ENCODE measurements around the gene STUB1.

STUB1 gene

DNA sequence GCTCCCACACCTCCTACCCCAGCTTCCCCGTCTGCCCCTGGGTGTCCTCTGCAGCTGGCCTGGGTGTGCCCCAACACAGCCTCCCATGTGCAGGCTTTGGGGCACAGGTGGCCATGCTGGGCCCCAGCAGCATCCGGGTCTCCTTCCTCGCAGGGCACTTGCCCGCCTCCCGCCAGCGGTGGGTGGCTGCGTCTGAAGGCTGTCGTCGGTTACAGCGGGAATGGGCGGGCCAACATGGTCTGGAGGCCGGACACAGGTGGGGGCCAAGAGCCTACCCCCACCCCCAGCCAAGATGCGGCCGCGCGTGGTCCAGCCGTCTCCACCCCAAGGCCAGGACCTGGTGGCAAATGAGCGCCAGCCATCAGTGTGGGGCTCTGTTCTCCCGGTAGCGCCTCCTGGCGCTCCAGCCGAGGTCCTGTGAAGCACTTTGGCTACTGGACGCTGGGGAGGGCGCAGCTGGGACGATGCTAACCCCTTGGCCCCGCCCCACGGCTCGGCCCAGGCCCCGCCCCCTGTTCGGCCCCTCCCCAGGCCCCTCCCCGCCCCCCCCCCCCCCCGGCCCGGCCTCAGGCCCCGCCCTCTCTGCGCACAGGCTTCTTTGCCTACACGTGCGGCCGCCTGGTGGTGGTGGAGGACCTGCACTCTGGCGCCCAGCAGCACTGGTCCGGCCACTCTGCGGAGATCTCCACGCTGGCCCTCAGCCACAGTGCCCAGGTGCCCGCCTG is 19.6 kb upstream of the STUB1 start:
- peaks cover 70% of the 10 kb centered on the region for H3K36me3 ChIP-seq (ENCODE audit: insufficient read depth, low read length)
- peak; percentile 18; the same call in 2 of the 3 replicates for ATAC-seq (ENCODE audit: insufficient read depth, low read depth)

DNA sequence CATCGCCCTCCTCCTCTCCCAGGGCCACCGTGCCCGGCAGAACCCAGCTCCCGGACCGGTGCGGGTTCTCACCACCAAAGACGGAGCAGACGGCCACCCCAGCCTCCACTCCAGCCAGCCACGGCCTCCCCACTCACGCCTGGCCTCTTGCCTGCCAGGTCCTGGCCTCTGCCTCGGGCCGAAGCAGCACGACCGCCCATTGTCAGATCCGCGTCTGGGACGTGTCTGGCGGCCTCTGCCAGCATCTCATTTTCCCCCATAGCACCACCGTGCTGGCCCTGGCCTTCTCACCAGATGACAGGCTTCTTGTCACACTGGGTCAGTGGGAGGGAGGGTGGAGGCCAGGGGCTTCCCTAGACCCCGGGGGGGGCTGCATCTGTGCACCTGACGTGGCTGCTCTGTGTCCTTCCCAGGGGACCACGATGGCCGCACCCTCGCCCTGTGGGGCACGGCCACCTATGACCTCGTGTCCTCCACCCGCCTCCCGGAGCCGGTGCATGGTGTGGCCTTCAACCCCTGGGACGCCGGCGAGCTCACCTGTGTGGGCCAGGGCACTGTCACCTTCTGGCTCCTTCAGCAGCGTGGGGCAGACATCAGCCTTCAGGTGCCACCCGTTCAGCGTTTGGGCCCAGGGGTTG is 18.9 kb upstream of the STUB1 start:
- H2AFZ ChIP-seq (ENCODE audit: low read depth, low read length) = no peak overlapping the region
- DNase-seq (no peak), ATAC-seq (ENCODE audit: insufficient read depth, low read depth) (peak; percentile 16; the same call in 2 of the 3 replicates)
- H3K9me3 ChIP-seq (ENCODE audit: insufficient read depth, low read length, severe bottlenecking) = no peaks in the 10 kb centered on the region
- peaks cover 23% of the 10 kb centered on the region for H4K20me1 ChIP-seq (ENCODE audit: insufficient read depth, low read length)
- TF ChIP-seq EZH2 (IDR thresholded peaks at IDR 0.05; ENCODE audit: borderline replicate concordance, low read depth, low read length, severe bottlenecking) = no peak
- TF ChIP-seq, protein P1, sequence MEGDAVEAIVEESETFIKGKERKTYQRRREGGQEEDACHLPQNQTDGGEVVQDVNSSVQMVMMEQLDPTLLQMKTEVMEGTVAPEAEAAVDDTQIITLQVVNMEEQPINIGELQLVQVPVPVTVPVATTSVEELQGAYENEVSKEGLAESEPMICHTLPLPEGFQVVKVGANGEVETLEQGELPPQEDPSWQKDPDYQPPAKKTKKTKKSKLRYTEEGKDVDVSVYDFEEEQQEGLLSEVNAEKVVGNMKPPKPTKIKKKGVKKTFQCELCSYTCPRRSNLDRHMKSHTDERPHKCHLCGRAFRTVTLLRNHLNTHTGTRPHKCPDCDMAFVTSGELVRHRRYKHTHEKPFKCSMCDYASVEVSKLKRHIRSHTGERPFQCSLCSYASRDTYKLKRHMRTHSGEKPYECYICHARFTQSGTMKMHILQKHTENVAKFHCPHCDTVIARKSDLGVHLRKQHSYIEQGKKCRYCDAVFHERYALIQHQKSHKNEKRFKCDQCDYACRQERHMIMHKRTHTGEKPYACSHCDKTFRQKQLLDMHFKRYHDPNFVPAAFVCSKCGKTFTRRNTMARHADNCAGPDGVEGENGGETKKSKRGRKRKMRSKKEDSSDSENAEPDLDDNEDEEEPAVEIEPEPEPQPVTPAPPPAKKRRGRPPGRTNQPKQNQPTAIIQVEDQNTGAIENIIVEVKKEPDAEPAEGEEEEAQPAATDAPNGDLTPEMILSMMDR (IDR thresholded peaks at IDR 0.05; ENCODE audit: borderline replicate concordance, extremely low read depth, low read length, poor library complexity, severe bottlenecking) = no peak
- no peak overlapping the region for H3K9ac ChIP-seq (ENCODE audit: low read depth, low read length)
- H3K27ac ChIP-seq (ENCODE audit: low read length) = no peak overlapping the region
- no peaks in the 10 kb centered on the region for H3K27me3 ChIP-seq (ENCODE audit: insufficient read depth, low read length, poor library complexity)
- no peak overlapping the region for H3K4me3 ChIP-seq (ENCODE audit: low read depth in 1 of 2, low read length in 2 of 2)
- H3K36me3 ChIP-seq (ENCODE audit: insufficient read depth, low read length) = peaks cover 65% of the 10 kb centered on the region
- no peaks in the 10 kb centered on the region for H3K79me2 ChIP-seq (ENCODE audit: insufficient read depth, low read length)
- H3K4me1 ChIP-seq (ENCODE audit: insufficient read depth, low read length) = no peaks in the 10 kb centered on the region
- H3K4me2 ChIP-seq (ENCODE audit: insufficient read depth, low read length) = no peak overlapping the region

More for the DNA sequence above, 19.6 kb upstream of the STUB1 start:
- Histone ChIP-seq H2AFZ (ENCODE audit: low read depth, low read length) (no peak overlapping the region), H3K9ac (ENCODE audit: low read depth, low read length) (no peak overlapping the region), H4K20me1 (ENCODE audit: insufficient read depth, low read length) (peaks cover 23% of the 10 kb centered on the region), H3K4me1 (ENCODE audit: insufficient read depth, low read length) (no peaks in the 10 kb centered on the region), H3K4me2 (ENCODE audit: insufficient read depth, low read length) (no peak overlapping the region), H3K9me3 (ENCODE audit: insufficient read depth, low read length, severe bottlenecking) (no peaks in the 10 kb centered on the region), H3K27ac (ENCODE audit: low read length) (no peak overlapping the region), H3K27me3 (ENCODE audit: insufficient read depth, low read length, poor library complexity) (no peaks in the 10 kb centered on the region), H3K79me2 (ENCODE audit: insufficient read depth, low read length) (no peaks in the 10 kb centered on the region), H3K4me3 (ENCODE audit: low read depth in 1 of 2, low read length in 2 of 2) (no peak overlapping the region)
- DNase-seq = no peak
- TF ChIP-seq, protein P1 (IDR thresholded peaks at IDR 0.05; ENCODE audit: borderline replicate concordance, extremely low read depth, low read length, poor library complexity, severe bottlenecking) = no peak
- no peak for TF ChIP-seq EZH2 (IDR thresholded peaks at IDR 0.05; ENCODE audit: borderline replicate concordance, low read depth, low read length, severe bottlenecking)

DNA sequence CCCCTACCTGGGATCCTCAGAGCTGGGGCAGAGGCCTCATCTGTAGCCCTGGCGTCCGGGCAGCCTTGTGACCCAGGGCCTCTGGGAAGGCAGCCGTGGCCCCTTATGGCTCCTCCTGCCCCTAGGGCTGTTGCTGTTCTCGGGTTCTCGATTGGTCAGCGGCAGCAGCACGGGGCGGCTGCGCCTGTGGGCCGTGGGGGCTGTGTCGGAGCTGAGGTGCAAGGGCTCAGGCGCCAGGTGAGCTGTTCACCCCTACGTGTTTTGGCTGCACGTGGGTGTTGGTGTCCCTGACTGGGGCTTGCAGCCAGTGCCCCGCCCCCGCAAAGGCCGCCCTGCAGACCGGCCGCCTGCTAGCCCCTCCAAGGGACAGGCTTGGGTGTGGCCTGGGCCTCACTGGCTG is 18.1 kb upstream of the STUB1 start:
- Histone ChIP-seq H3K36me3 (ENCODE audit: insufficient read depth, low read length) (peaks cover 64% of the 10 kb centered on the region), H3K9ac (ENCODE audit: low read depth, low read length) (no peak overlapping the region), H3K79me2 (ENCODE audit: insufficient read depth, low read length) (0 out of 2 replicates have a peak, but pooled peaks cover under 1% of the 10 kb centered on the region), H3K27me3 (ENCODE audit: insufficient read depth, low read length, poor library complexity) (no peaks in the 10 kb centered on the region), H3K4me2 (ENCODE audit: insufficient read depth, low read length) (no peak overlapping the region), H3K27ac (ENCODE audit: low read length) (no peak overlapping the region), H2AFZ (ENCODE audit: low read depth, low read length) (no peak overlapping the region), H3K9me3 (ENCODE audit: insufficient read depth, low read length, severe bottlenecking) (no peaks in the 10 kb centered on the region), H3K4me3 (ENCODE audit: low read depth in 1 of 2, low read length in 2 of 2) (no peak overlapping the region), H4K20me1 (ENCODE audit: insufficient read depth, low read length) (peaks cover 23% of the 10 kb centered on the region), H3K4me1 (ENCODE audit: insufficient read depth, low read length) (peaks cover 4% of the 10 kb centered on the region)
- ATAC-seq (ENCODE audit: insufficient read depth, low read depth) = no peak
- DNase-seq = no peak
- no peak for TF ChIP-seq EZH2 (IDR thresholded peaks at IDR 0.05; ENCODE audit: borderline replicate concordance, low read depth, low read length, severe bottlenecking)
- TF ChIP-seq, protein P1 (IDR thresholded peaks at IDR 0.05; ENCODE audit: borderline replicate concordance, extremely low read depth, low read length, poor library complexity, severe bottlenecking) = no peak

Data from DND-41 (cell line).